Mononuclear cell (primary cell): ENCODE data around the gene AIP. TPM values are rescaled to one million over a fixed set of nuclear protein-coding genes. Genes with fewer than 3 reads are reported as not detected.

Experiments used
- H3K27me3 ChIP-seq: 2 replicates; pipeline ENCODE4 v1.6.0; 2011; ENCODE audit warnings: low read length, control low read depth; ENCODE audit not compliant: insufficient read depth
- H3K4me1 ChIP-seq: 2 replicates; pipeline ENCODE4 v1.5.1; 2011; ENCODE audit warnings: mild to moderate bottlenecking, low read length, control low read depth; ENCODE audit not compliant: insufficient read depth
- H3K4me3 ChIP-seq: 2 replicates; pipeline ENCODE4 v1.5.1; 2011; ENCODE audit warnings: mild to moderate bottlenecking, low read length, moderate library complexity
- H3K9me3 ChIP-seq: 2 replicates; pipeline ENCODE4 v1.5.1; 2011; ENCODE audit warnings: low read depth, mild to moderate bottlenecking, control low read depth, low read length
- total RNA-seq: library from RNA; depleted of rRNA; stranded (reverse); fragments of >200 nt; gene quantifications from one replicate; pipeline ENCODE4 v1.2.3, GENCODE V29; 2012

Gene AIP
- total RNA-seq, 1 donor, result 77.2 TPM

DNA sequence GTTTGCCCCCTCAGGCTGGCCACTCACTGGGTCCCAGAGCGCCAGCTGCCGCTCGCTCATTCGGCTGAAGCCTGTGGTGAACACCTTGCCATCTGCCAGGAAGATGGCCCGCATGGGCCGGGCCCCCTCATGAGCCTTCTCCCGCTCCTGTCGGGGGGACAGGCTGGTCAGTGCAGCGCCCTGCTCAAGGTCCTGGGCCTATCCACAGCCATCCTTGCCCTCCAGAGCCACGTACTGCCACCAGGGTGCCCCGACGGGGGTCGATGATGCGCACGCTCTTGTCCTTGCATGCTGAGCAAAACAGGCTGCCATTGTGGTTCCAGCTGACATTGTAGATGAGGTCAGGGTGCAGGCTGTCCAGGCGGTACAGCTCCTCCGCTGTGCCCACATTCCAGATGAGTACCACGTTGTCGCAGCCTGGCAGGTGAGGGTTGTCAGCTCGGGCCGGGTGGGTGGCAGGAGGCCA, 41.7 kb upstream of the AIP start:
- Histone ChIP-seq H3K4me3 (no peak overlapping the region), H3K4me1 (peaks cover 79% of the 10 kb centered on the region), H3K9me3 (no peaks in the 10 kb centered on the region), H3K27me3 (no peaks in the 10 kb centered on the region)

GRCh38 chr11:67441731-67442351, 41.0 kb upstream of the AIP start:
- Histone ChIP-seq H3K27me3 (no peaks in the 10 kb centered on the region), H3K4me3 (no peak overlapping the region), H3K9me3 (no peaks in the 10 kb centered on the region), H3K4me1 (peaks cover 79% of the 10 kb centered on the region)

DNA sequence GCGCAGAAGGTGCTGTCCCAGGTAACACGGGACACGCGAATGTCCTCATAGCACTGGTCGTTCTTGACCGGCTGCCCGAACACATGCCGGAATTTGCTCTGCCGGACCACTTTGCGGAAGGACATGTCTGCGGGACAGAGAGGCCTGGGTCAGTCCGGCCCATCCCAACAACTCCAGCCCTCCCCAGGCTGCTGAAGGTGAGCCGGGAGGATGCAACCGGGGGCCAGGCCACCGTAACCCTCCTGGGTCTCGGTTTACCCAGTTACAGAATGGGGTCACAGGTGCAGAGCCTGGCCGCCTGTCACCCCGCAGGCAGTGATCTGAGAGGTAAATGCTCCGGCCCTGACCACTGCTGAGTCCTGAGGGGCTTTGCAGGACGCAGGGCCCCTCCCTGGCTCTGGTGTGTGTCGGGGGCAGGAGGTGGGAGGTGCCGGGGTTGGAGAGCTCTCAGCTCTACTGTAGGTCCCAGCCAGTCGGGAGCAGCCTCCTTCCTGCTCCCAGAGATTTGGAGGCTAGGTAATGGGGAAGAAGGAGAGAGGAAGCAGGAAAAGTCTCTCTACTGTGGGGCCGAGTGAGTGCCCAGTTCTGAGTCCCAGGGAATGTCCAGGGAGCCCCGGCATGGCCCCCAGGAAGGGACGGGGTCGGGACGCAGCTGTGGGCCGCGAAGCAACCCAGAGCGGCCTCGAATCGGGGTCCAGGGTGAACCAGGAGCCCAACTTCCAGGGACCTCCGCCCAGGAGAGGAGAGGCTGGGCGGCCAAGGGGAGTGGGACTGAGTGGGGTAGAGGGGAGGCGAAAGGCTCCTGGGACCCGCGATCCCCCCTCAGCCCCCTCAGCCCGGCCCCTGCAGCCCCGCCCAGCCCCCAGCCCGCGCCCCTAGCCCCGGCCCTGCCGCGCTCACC, 40.1 kb upstream of the AIP start:
- Histone ChIP-seq H3K9me3 (no peaks in the 10 kb centered on the region), H3K27me3 (no peaks in the 10 kb centered on the region), H3K4me3 (no peak overlapping the region), H3K4me1 (peaks cover 88% of the 10 kb centered on the region)

GRCh38 chr11:67445515-67445914, 37.3 kb upstream of the AIP start:
- Histone ChIP-seq H3K4me1 (peaks cover 88% of the 10 kb centered on the region), H3K9me3 (no peaks in the 10 kb centered on the region), H3K27me3 (no peaks in the 10 kb centered on the region), H3K4me3 (no peak overlapping the region)

- Histone ChIP-seq H3K4me1 (peaks cover 80% of the 10 kb centered on the region), H3K27me3 (no peaks in the 10 kb centered on the region), H3K4me3 (no peak overlapping the region), H3K9me3 (no peaks in the 10 kb centered on the region)
Observed at GRCh38 chr11:67448220-67448609, 34.6 kb upstream of the AIP start.

DNA sequence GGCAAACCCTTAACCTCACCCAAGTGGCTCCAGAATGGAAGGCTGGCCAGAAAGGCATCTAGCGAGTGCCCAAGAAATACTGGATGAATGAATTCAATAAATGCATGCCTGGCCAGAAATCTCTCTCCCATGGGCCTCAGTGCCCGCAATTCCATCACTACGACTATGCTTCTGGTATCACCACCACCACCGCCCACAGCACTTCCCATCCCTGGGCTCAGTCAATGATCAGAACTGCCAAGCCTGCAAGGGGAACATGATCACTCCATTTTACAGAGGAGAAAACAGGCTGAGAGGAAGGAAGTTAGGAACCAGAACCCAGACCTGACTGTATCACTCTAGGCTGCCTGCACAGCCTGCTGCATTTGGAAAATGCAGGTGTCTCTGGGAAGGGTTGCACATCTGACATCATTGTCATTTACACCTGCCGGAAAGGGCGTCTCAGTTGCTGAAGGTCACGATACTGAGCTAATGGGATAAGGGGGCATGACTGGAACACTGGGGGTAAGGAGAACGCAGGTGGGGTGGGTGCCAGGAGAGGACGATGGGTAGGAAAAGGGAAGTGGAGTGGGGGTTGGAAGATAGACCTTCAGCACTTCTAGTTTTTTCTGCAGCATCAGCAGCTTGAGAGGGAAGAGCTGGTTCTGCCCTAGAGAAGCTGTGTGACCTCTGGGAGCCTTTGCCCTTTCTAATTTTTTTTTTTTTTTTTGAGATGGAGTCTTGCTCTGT, 33.5 kb upstream of the AIP start:
- H3K4me1 ChIP-seq, result peaks cover 72% of the 10 kb centered on the region
- no peak overlapping the region for H3K4me3 ChIP-seq
- H3K27me3 ChIP-seq, result no peaks in the 10 kb centered on the region
- no peaks in the 10 kb centered on the region for H3K9me3 ChIP-seq

- Histone ChIP-seq H3K27me3 (no peaks in the 10 kb centered on the region), H3K9me3 (no peaks in the 10 kb centered on the region), H3K4me3 (no peak overlapping the region), H3K4me1 (peaks cover 55% of the 10 kb centered on the region)
Observed at GRCh38 chr11:67450796-67451657, 31.8 kb upstream of the AIP start.

DNA sequence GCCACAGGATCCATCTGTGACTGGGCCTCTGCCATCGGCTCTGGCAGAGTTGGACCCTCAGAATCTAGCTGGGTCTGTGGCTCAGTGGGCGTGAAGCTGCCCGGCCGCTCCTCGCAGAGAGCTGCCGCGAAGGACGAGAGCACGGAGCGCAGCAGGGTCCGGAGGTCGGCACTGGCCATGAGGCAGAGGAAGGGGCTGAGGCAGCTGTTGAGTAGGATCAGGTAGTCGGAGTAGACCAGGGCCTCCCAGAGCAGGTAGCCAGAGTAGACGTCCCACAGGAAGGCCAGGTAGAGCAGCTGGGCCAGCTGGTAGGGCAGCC, 31.2 kb upstream of the AIP start:
- no peaks in the 10 kb centered on the region for H3K27me3 ChIP-seq
- peaks cover 49% of the 10 kb centered on the region for H3K4me1 ChIP-seq
- H3K4me3 ChIP-seq, result no peak overlapping the region
- H3K9me3 ChIP-seq, result no peaks in the 10 kb centered on the region

DNA sequence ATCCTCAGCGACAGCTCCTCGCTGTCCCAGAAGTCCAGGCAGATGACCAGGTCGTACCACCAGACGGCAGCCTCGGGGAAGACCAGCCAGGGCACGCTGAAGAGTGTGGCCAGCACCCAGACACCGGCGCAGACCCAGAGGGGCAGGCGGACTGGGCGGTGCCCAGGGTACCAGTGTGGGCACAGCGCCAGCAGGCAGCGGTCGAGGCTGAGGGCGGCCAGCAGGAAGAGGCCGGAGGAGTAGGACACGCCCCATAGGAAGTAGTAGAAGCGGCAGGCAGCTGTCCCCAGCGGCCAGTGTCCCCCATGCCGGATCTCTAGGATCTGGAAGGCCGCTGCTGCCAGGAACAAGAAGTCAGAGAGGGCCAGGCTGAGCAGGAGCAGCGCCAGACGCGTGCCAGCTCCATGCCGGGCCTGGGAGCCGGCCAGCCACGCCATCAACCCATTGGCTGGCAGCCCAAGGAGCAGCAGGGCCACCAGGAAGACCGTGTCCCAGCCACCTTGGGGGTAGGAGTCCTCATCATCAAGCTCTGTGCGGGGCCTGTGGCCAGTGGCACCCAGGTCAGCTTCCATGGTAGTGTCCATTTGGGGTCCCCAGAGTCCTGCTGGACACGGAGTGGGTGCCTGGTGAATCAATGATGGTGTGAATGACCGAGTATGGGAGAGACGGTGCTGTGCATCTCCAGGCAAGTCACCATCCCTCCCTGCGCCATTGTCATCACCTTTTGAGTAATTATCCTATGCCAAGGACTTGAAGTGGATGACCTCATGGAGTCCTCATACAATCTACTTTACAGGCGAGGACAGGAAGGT, 30.5 kb upstream of the AIP start, which contains the start of gene GPR152:
TSS of gene GPR152 (minus strand) at position 589 of the 812 bp plus-strand sequence. CDS start at position 584, 5 bp downstream.
- H3K4me3 ChIP-seq, result no peak within 1 kb of the TSS
- peaks cover 41% of the 10 kb centered on the region for H3K4me1 ChIP-seq
- no peaks in the 10 kb centered on the region for H3K9me3 ChIP-seq
- no peaks in the 10 kb centered on the region for H3K27me3 ChIP-seq

DNA sequence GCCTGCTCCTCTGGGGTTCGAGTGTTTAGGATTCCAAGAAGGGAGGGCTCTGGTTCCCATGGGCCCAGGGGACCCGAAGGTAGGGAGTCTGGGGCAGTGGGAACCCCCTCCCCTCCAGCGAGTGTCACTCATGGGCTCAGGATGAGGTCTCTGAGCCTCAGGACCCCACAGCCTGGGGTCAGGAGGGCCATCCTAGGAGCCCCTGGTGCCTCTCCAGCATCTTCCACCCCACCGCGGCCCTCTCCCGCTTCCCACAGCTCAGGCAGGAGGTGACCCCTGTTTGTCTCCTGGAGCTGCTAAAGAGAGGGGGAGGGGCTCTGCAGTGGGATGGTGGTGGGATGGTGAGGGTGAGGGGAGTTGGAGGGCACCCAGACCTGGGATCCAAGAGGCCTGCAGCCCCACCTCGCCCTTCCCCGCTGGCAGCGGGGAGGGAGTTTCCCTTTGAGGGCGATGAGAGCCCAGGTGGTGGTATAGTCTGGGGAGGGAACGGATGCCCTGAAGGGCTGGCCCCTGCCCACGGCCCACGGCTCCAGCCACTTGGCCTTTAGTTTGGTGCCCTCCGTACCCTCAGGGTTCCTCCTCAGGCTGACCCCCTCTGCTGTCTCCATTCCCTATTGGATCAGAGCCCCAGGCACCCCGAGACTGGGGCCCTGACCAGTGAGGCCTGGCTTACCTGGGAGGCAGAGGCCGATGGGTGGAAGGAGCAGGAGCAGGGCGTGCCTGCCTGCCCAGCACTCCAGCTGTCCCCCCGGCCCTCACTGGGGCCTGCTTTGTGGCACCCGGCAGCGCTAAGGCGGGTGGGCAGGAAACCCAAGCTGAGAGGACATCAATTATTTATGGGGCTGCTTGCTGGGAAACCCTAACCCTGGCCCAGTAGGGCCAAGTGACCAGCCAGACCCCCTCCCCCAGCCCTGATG, 28.8 kb upstream of the AIP start:
- Histone ChIP-seq H3K4me1 (peaks cover 34% of the 10 kb centered on the region), H3K27me3 (no peaks in the 10 kb centered on the region)

DNA sequence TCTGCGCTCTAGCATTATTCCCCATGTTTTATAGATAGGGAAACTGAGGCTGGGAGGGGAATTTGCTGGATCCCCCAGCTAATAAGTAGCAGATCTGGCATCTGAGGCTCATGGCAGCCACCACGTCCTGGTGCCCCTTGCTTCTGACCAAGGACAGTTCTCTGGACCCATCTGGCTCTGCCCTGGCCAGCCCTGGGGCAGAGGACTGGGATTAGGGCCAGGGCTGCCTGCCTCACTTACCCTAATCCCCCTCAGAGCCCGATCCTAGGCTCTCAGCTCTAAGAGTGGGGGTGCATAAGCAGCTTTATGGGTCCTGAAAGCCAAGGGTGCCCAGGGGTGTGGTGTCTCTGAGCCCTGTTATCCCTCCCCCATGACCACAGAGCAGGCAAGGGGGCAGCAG, 27.8 kb upstream of the AIP start, which contains the start of gene CABP4:
TSS of gene CABP4 (plus strand) at position 301 of the 400 bp plus-strand sequence. CDS start at position 371, 70 bp downstream.
- peaks cover 32% of the 10 kb centered on the region for H3K4me1 ChIP-seq
- H3K27me3 ChIP-seq, result no peaks in the 10 kb centered on the region
- H3K4me3 ChIP-seq, result no peak within 1 kb of the TSS
- H3K9me3 ChIP-seq, result no peaks in the 10 kb centered on the region

More for the DNA sequence above, 28.8 kb upstream of the AIP start:
- H3K4me3 ChIP-seq, result no peak overlapping the region
- H3K9me3 ChIP-seq, result no peaks in the 10 kb centered on the region

GRCh38 chr11:67456068-67456705, 26.6 kb upstream of the AIP start:
- Histone ChIP-seq H3K9me3 (no peaks in the 10 kb centered on the region), H3K27me3 (no peaks in the 10 kb centered on the region), H3K4me1 (peaks cover 25% of the 10 kb centered on the region), H3K4me3 (no peak overlapping the region)
